Measurements from ENCODE around the gene CCP110.

Gene CCP110

GRCh38 chr16:19555186-19555937, 31.6 kb downstream of the CCP110 start, which contains the start of gene VPS35L:
Gene VPS35L (plus strand): TSS chr16:19555703. CDS start chr16:19555730, 27 bp downstream.
- DNase-seq: peak; percentile 99

DNA sequence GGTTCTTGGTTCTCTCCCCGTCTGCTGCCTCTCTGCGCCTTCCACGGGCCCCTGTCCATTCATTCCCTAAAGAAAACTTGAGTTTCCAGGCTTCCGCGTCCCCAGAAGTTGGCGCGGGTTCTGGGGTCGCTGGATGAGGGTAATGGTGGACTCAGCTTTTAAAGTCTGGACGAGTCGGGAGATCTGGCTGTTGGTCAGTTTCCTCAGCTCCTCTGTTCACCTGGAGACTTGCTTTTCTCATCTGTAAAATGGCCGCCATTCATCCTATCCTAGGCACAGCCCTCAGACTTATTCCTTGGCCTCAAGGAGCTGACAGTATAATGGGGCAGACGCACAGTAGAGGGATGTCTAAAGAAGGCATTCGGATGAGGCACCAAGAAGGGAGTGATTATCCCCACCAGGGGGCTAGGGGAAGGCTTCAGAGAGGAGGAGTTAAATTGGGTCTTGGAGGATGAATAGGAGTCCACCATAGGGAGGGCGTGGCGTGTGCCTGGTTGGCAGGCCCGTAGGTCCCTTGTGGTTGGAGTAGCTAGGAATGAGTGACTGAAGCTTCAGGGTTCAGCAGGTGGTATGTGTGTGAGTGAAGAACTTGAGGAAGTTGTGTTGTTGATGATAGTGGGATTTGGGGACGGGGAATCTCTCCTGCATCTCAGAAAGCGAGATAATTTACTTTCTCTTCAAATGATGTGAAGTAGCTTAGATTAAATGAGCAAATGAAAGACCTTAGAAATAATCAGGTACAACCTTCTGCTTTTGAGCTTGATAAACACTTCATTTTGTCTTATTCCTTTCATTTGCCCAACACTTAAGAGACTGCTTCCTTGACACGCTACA, 32.4 kb downstream of the CCP110 start:
- peak; percentile 74 for DNase-seq

DNA sequence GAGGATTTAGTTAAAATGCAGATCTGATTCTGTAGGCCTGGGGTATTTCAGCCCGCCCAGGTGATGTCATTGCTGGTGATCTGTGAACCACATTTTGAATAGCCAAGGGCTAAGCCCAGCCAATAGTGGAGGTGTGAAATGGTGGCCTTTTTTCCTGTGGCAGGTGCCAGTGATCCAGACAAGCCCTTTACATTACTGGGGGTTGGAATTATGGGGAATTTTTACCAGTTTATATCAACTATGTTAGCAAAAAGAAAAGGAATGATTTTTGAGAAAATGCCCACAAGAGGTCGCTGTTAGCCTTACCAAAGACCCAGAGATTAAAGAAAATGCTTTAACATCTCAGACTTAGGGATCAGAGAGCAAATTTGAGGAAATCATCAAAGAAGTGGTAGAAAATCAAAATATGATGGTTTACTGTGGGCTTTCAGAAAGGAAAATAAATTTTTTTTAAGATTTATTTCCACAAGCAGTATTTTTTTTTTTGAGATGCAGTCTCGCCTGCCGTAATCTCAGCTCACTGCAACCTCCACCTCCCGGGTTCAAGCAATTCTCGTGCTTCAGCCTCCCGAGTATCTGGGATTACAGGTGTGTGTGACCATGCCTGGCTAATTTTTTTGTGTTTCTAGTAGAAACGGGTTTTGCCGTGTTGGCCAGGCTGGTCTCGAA, 35.6 kb downstream of the CCP110 start:
- peak; percentile 77 for DNase-seq

DNA sequence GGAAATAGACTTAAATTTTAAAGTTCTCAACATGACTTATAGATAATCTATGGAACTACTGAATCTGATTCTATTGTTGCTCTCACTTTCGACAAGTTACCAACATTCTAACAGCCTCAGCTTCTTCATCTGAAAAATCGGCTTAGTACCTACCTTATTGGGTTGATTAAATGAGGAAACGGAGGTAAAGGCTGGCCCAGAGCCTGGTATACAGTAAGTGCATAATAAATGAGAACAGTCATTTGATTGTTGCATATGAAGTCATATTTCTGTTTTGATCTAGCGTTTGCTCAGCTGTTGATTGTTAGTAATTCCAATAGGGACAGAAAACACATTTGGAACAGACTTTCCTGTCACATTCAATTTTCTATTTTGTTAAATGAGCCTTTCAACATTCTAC, 36.3 kb downstream of the CCP110 start:
- no peak for DNase-seq

GRCh38 chr16:19563377-19563776, 39.6 kb downstream of the CCP110 start:
- DNase-seq: no peak

GRCh38 chr16:19566362-19566761, 42.6 kb downstream of the CCP110 start:
- DNase-seq: no peak

DNA sequence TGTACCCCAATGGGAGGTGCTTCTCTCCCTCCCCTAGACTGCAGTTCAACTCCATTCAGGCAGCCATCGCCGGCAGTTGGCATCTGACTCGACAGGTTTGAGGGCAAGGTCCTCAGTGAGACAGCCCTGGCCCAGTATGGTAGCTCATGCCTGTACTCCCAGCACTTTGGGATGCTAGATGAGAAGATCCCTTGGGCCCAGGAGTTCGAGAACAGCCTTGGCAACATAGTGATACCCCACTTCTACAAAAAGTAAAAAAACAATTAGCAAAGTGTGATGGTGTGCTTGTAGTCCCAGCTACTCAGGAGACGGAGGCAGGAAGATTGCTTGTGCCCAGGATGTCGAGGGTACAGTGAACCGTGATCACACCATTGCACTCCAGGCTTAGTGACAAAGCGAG, 43.8 kb downstream of the CCP110 start:
- DNase-seq: no peak

DNA sequence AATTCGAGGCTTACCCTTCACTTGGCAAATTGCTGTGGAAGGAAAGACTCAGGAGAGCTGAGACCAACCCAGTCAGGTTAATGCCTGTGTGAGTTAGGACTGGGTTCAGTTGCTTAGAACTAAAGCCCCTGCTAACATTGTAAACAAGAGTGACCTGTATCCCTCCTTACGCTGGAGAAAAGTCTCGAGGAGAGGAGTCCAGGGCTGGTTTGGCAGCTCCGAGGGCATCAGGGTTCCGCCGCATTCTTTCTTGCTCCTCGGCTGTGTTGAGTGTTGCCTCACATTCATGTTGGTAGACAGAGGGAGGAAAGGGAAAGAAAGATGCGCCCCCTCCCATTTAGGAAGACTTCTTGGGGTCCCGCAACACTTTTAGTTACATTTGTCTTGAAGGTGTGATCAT, 50.3 kb downstream of the CCP110 start:
- no peak for DNase-seq

DNA sequence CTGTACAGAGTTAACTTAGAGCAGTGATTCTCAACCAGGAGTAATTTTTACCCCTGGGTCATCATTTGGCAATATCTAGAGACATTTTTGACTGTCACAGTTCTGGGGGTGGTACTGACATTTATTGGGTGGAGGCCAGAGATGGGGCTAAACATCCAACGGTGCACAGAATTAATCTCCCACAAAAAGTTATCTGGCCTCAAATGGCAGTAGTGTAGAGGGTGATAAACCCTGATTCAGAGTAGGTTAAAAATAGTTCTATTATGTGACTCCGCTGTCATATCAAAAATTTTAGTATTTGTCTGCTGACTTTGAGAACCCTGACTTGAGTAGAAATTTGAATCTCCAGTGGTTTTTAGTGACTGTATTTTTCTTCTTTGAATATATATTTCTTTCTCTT, 50.9 kb downstream of the CCP110 start:
- no peak for DNase-seq

DNA sequence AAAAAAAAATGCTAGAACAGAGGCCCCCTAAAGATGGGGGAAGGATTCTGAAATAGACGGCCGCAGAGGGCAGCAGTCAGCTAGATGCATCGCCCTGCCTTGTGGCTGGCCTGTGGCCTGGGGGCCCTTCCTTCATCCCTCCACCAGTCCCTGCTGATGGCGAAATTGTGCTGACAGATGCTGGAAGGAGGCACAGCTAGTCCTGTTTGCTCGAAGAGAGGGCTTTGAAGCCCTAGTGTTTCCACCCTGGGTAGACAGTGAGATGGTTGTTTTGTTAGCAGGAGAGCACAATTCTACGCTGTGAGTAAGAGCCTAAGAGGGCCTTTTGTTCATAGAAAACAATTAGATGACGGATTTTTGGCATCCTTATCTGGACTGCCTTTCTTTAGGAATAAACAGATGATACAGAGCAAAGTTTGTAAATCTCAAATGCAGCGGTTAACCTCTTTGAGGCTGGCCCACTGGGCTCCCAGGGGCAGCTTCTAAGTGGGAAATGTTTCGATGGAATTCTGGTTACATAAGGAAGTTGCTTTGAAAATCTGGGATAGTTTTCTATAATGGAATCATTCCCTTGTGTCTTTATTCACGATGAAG, 54.7 kb downstream of the CCP110 start:
- DNase-seq: no peak

DNA sequence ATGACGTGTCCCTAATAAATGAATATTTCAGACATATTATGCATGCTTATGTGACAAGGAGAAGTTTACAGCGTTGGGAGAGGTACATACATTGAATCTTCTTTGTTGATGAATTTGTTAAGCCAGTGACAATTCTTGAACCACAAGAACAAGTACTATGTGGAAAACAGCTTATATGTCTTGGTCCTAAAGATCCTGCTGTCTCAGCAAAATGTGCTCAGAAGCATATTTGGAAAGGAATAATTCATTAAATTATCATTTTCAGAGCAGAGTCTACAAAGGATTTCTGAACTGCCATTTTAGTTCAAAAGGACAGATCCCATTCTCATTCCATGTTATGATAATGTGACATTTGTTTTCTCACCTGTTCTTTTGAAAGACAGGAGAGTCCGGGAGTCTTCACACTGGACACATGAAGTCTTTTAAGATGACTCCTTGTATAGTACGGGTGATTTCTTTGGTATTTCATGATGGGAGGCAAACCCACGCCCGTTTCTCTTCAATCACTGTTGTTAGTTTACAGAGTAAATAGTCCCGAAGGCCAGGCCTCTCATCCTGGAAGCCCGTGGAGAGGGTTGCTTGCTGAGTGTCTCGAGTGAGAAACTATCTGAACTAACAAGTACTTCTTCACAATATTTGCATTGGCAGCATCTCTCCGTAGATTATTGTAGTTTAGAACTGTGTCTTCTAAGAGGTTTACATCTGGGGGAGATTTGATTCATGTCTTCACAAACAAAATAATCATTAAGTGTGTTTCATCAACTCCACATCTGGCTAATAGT, 58.5 kb downstream of the CCP110 start:
- DNase-seq: peak; percentile 34

DNA sequence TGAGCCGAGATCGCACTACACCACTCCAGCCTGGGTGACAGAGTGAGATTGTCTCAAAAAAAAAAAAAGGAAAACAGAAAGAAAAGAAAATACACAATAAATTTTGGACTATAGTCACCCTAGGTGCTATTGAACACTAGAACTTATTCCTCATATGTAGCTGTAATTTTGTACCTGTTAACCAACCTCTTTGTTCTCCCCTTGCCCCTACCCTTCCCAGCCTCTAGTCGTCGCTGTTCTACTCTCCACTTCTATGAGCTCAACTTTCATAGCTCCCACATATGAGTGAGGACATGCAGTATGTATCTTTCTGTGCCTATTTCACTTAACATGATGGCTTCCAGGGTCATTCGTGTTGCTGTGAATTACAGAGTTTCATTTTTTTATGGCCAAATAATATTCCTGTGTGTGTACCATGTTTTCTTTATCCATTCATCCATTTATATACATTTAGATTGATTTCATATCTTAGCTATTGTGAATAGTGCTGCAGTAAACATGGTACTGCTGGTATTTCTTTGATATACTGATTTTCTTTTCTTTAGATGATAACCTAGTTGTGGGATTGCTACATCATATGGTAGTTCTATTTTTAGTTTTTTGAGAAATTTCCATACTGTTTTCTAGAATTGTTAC, 60.0 kb downstream of the CCP110 start:
- DNase-seq: peak; percentile 89

GRCh38 chr16:19588661-19589060, 64.9 kb downstream of the CCP110 start:
- DNase-seq: no peak

GRCh38 chr16:19589106-19589505, 65.4 kb downstream of the CCP110 start:
- no peak for DNase-seq

- no peak for DNase-seq
Measured at GRCh38 chr16:19589771-19590302, 66.1 kb downstream of the CCP110 start.

- no peak for DNase-seq
Measured at GRCh38 chr16:19595043-19595767, 71.5 kb downstream of the CCP110 start.

DNA sequence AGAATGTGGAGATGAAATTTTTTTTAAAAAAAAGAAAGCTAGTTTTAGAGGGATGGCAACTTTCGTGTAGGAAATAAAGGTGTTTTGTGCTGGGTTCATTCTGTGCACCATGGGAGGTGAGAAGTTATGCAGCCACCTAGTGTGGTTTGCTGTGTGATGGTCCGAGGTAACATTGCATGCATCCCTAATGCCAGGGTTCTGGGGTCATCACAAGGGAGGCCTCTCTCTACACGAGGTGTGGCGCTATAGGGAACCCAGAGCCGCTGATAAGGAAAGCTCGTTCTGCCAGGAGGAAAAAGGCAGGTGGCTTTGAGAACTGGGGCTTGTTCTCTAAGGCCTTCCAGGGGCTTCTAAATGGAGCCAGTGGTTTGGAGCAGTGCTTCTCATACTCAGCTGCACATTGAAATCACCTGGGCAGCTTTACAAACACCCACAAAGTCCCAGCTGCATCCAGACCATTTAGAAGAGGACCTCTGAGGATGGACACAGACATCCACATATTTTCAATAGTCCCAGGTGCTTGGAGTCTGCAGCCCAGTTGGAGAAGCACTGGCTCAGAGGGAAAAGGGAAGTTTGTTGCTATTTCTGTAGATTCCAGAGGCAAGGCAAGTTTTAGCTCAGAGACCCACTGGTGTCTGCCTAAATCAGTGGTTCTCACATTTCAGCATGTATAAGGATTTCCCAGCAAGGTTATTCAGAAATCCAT, 75.2 kb downstream of the CCP110 start:
- no peak for DNase-seq

- no peak for DNase-seq
Measured at GRCh38 chr16:19599968-19600716, 76.4 kb downstream of the CCP110 start.

All from NCI-H510A treated with DMSO at 0.1 percent for 48 hours (cell line).